GM15510 (cell line): ENCODE results near the gene MAP3K20.

ENCODE experiments used
- POLR2A ChIP-seq: IDR thresholded peaks from 3 replicates; pipeline ENCODE4 v1.6.1; 2011; ENCODE audit warnings: borderline replicate concordance; ENCODE audit not compliant: insufficient read length; ENCODE audit errors: extremely low read depth

Gene MAP3K20

GRCh38 chr2:173151671-173152401 is 76.2 kb downstream of the MAP3K20 start:
- no peak for TF ChIP-seq POLR2A

GRCh38 chr2:173153301-173153885 is 77.7 kb downstream of the MAP3K20 start:
- TF ChIP-seq POLR2A, result no peak

GRCh38 chr2:173157676-173158293 is 82.1 kb downstream of the MAP3K20 start:
- TF ChIP-seq POLR2A, result no peak

GRCh38 chr2:173159791-173160463 is 84.3 kb downstream of the MAP3K20 start:
- TF ChIP-seq POLR2A, result no peak

- TF ChIP-seq POLR2A, result no peak
Measured at GRCh38 chr2:173160618-173161017, 85.0 kb downstream of the MAP3K20 start.

GRCh38 chr2:173161040-173161439 is 85.4 kb downstream of the MAP3K20 start:
- TF ChIP-seq POLR2A, result no peak

GRCh38 chr2:173161507-173161906 is 85.9 kb downstream of the MAP3K20 start:
- no peak for TF ChIP-seq POLR2A

- TF ChIP-seq POLR2A, result no peak
Measured at GRCh38 chr2:173164396-173164795, 88.8 kb downstream of the MAP3K20 start.

- no peak for TF ChIP-seq POLR2A
Measured at GRCh38 chr2:173165443-173166238, 90.0 kb downstream of the MAP3K20 start.

GRCh38 chr2:173171321-173171720 is 95.7 kb downstream of the MAP3K20 start:
- no peak for TF ChIP-seq POLR2A

- no peak for TF ChIP-seq POLR2A
Measured at GRCh38 chr2:173171924-173172643, 96.4 kb downstream of the MAP3K20 start.

- TF ChIP-seq POLR2A, result no peak
Measured at GRCh38 chr2:173175222-173175621, 99.6 kb downstream of the MAP3K20 start.

GRCh38 chr2:173181982-173182381 is 106.3 kb downstream of the MAP3K20 start:
- no peak for TF ChIP-seq POLR2A
